WTC11 (cell line): ENCODE measurements around the gene PTPRO. TPM values are rescaled to one million over a fixed set of nuclear protein-coding genes. Genes with fewer than 3 reads are reported as not detected.

Source experiments
- ATAC-seq: fragments of 200-7000 bp; cut with Tn5 transposase; 2 replicates; pipeline ENCODE4 v1.10.0; 2021; ENCODE audit warnings: mild to moderate bottlenecking, moderate library complexity
- CTCF ChIA-PET: fragments of 300-600 bp; sonication (Branson Sonifier 250); formaldehyde crosslinking; loops from one replicate; lab custom pipeline; 2021; ENCODE audit warnings: antibody characterized with exemption; lab: Charles Lee
- POLR2A ChIA-PET: fragments of 350-600 bp; sonication (Branson Sonifier 250); formaldehyde crosslinking; loops from one replicate; lab custom pipeline; 2021; ENCODE audit warnings: antibody characterized with exemption; lab: Charles Lee
- DNase-seq: peaks from one replicate; pipeline ENCODE4 v3.0.0; 2021; ENCODE audit warnings: low spot score
- H3K27ac Mint-ChIP-seq: 2 replicates; pipeline ENCODE4 v1.8.0; 2021; ENCODE audit warnings: mixed read lengths
- H3K27me3 Mint-ChIP-seq: 2 replicates; pipeline ENCODE4 v1.8.0; 2021; ENCODE audit warnings: low read depth, mild to moderate bottlenecking, moderate library complexity, mixed read lengths
- H3K36me3 Mint-ChIP-seq: 2 replicates; pipeline ENCODE4 v1.8.0; 2021; ENCODE audit warnings: mixed read lengths
- H3K4me1 Mint-ChIP-seq: 2 replicates; pipeline ENCODE4 v1.8.0; 2022; ENCODE audit warnings: mixed read lengths
- H3K4me3 Mint-ChIP-seq: 2 replicates; pipeline ENCODE4 v1.8.0; 2021; ENCODE audit warnings: mild to moderate bottlenecking, moderate library complexity, mixed read lengths
- H3K9me3 Mint-ChIP-seq: 2 replicates; pipeline ENCODE4 v1.8.0; 2021; ENCODE audit warnings: mixed read lengths
- CREB1 ChIP-seq: sonication (generic); formaldehyde crosslinking; IDR thresholded peaks from 2 replicates; pipeline ENCODE4 v1.8.0; 2023; ENCODE audit warnings: mild to moderate bottlenecking, missing genetic modification reagents
- CREM ChIP-seq: sonication (generic); formaldehyde crosslinking; IDR thresholded peaks from 2 replicates; pipeline ENCODE4 v1.8.1; 2022; ENCODE audit warnings: mild to moderate bottlenecking, missing genetic modification reagents, moderate library complexity
- ESRRA ChIP-seq: sonication (generic); formaldehyde crosslinking; IDR thresholded peaks from 2 replicates; pipeline ENCODE4 v1.8.1; 2022; ENCODE audit warnings: mild to moderate bottlenecking, missing genetic modification reagents, borderline replicate concordance
- NFATC4 ChIP-seq: fragments of 250-450 bp; sonication (Bioruptor Pico); IDR thresholded peaks from 2 replicates; pipeline ENCODE4 v1.9.0; 2021; ENCODE audit warnings: mild to moderate bottlenecking
- NFYB ChIP-seq: sonication (generic); formaldehyde crosslinking; conservative IDR thresholded peaks from 2 replicates; pipeline ENCODE4 v1.8.0; 2022; ENCODE audit warnings: low read depth, missing genetic modification reagents
- NR3C1 ChIP-seq: sonication (generic); formaldehyde crosslinking; conservative IDR thresholded peaks from 2 replicates; pipeline ENCODE4 v1.8.1; 2023; ENCODE audit warnings: low read depth, mild to moderate bottlenecking, missing genetic modification reagents
- OVOL2 ChIP-seq: fragments of 250-450 bp; sonication (Bioruptor Pico); IDR thresholded peaks from 2 replicates; pipeline ENCODE4 v1.9.0; 2021; ENCODE audit warnings: mild to moderate bottlenecking, borderline replicate concordance
- PRRX2 ChIP-seq: fragments of 250-450 bp; sonication (Bioruptor Pico); IDR thresholded peaks from 2 replicates; pipeline ENCODE4 v1.8.0; 2021; ENCODE audit warnings: mild to moderate bottlenecking
- SOX15 ChIP-seq: fragments of 250-450 bp; sonication (Bioruptor Pico); IDR thresholded peaks from 2 replicates; pipeline ENCODE4 v1.9.0; 2021; ENCODE audit warnings: mild to moderate bottlenecking
- TEAD1 ChIP-seq: sonication (generic); formaldehyde crosslinking; IDR thresholded peaks from 2 replicates; pipeline ENCODE4 v1.8.0; 2022; ENCODE audit warnings: mild to moderate bottlenecking, missing genetic modification reagents
- ZBTB21 ChIP-seq: sonication (generic); formaldehyde crosslinking; IDR thresholded peaks from 2 replicates; pipeline ENCODE4 v1.8.1; 2023; ENCODE audit warnings: mild to moderate bottlenecking, missing genetic modification reagents, borderline replicate concordance
- ZNF138 ChIP-seq: sonication (generic); formaldehyde crosslinking; conservative IDR thresholded peaks from 2 replicates; pipeline ENCODE4 v1.8.1; 2022; ENCODE audit warnings: mild to moderate bottlenecking, moderate library complexity, missing genetic modification reagents
- ZNF219 ChIP-seq: sonication (generic); formaldehyde crosslinking; IDR thresholded peaks from 2 replicates; pipeline ENCODE4 v1.8.0; 2023; ENCODE audit warnings: missing genetic modification reagents, mild to moderate bottlenecking, borderline replicate concordance
- ZNF396 ChIP-seq: fragments of 250-450 bp; sonication (Bioruptor Pico); IDR thresholded peaks from 2 replicates; pipeline ENCODE4 v1.8.0; 2021; ENCODE audit warnings: mild to moderate bottlenecking, moderate library complexity, borderline replicate concordance
- total RNA-seq: library from RNA; stranded (reverse); gene quantifications from 3 replicates; pipeline ENCODE4 v1.2.3, GENCODE V29; 2021
- TF ChIP-seq, protein P1 (sequence below): sonication (generic); formaldehyde crosslinking; IDR thresholded peaks from 2 replicates; pipeline ENCODE4 v1.8.0; 2023; ENCODE audit warnings: missing genetic modification reagents
- TF ChIP-seq, protein P2 (sequence below): sonication (generic); formaldehyde crosslinking; IDR thresholded peaks from 2 replicates; pipeline ENCODE4 v1.8.0; 2022; ENCODE audit warnings: missing genetic modification reagents
- TF ChIP-seq, protein P3 (sequence below): sonication (generic); formaldehyde crosslinking; IDR thresholded peaks from 2 replicates; pipeline ENCODE4 v1.8.1; 2023; ENCODE audit warnings: mild to moderate bottlenecking, missing genetic modification reagents, borderline replicate concordance
- TF ChIP-seq, protein P4 (sequence below): fragments of 250-450 bp; sonication (Bioruptor Pico); IDR thresholded peaks from 2 replicates; pipeline ENCODE4 v1.9.0; 2021; ENCODE audit warnings: mild to moderate bottlenecking
- TF ChIP-seq, protein P5 (sequence below): fragments of 250-450 bp; sonication (Bioruptor Pico); IDR thresholded peaks from 2 replicates; pipeline ENCODE4 v1.9.0; 2021; ENCODE audit warnings: mild to moderate bottlenecking
- TF ChIP-seq, protein P6 (sequence below): sonication (generic); formaldehyde crosslinking; IDR thresholded peaks from 2 replicates; pipeline ENCODE4 v1.8.1; 2023; ENCODE audit warnings: mild to moderate bottlenecking, moderate library complexity, missing genetic modification reagents
- TF ChIP-seq, protein P7 (sequence below): sonication (generic); formaldehyde crosslinking; IDR thresholded peaks from 2 replicates; pipeline ENCODE4 v1.8.1; 2023; ENCODE audit warnings: mild to moderate bottlenecking, missing genetic modification reagents, moderate library complexity

Gene PTPRO
- total RNA-seq, 1 experiment from 2014 or later: 1.1 TPM

DNA sequence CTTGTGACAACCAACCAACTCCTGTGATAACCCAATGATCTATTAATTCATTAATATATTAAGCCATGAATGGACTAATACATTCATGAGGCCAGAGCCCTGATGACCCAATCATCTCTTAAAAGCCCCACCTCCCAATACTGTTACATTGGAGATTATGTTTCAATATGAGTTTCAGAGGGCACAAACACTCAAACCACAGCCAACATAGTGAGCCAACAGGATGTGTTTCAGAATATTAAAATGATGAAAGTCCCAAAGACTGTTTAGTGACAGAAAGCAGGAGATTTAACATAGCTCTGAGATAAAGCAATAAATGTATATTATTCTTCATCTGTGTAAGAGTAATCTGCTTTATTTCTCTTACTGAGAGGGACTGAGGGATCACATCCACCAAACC lies 71.7 kb downstream of the PTPRO start:
- peaks cover 17% of the 10 kb centered on the region for H3K4me1 Mint-ChIP-seq
- no peaks in the 10 kb centered on the region for H3K27me3 Mint-ChIP-seq
- TF ChIP-seq TEAD1 (CRISPR knock-in tag): no peak
- no peak for TF ChIP-seq NR3C1 (CRISPR knock-in tag)
- TF ChIP-seq ZBTB21 (CRISPR knock-in tag): no peak
- TF ChIP-seq, protein P1, sequence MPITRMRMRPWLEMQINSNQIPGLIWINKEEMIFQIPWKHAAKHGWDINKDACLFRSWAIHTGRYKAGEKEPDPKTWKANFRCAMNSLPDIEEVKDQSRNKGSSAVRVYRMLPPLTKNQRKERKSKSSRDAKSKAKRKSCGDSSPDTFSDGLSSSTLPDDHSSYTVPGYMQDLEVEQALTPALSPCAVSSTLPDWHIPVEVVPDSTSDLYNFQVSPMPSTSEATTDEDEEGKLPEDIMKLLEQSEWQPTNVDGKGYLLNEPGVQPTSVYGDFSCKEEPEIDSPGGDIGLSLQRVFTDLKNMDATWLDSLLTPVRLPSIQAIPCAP (CRISPR knock-in tag): no peak
- no peak for TF ChIP-seq ZNF138 (CRISPR knock-in tag)
- TF ChIP-seq, protein P2, sequence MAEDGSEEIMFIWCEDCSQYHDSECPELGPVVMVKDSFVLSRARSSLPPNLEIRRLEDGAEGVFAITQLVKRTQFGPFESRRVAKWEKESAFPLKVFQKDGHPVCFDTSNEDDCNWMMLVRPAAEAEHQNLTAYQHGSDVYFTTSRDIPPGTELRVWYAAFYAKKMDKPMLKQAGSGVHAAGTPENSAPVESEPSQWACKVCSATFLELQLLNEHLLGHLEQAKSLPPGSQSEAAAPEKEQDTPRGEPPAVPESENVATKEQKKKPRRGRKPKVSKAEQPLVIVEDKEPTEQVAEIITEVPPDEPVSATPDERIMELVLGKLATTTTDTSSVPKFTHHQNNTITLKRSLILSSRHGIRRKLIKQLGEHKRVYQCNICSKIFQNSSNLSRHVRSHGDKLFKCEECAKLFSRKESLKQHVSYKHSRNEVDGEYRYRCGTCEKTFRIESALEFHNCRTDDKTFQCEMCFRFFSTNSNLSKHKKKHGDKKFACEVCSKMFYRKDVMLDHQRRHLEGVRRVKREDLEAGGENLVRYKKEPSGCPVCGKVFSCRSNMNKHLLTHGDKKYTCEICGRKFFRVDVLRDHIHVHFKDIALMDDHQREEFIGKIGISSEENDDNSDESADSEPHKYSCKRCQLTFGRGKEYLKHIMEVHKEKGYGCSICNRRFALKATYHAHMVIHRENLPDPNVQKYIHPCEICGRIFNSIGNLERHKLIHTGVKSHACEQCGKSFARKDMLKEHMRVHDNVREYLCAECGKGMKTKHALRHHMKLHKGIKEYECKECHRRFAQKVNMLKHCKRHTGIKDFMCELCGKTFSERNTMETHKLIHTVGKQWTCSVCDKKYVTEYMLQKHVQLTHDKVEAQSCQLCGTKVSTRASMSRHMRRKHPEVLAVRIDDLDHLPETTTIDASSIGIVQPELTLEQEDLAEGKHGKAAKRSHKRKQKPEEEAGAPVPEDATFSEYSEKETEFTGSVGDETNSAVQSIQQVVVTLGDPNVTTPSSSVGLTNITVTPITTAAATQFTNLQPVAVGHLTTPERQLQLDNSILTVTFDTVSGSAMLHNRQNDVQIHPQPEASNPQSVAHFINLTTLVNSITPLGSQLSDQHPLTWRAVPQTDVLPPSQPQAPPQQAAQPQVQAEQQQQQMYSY: no peak
- TF ChIP-seq OVOL2 (CRISPR knock-in tag): no peak
- TF ChIP-seq NFATC4 (CRISPR knock-in tag): no peak
- no peak for TF ChIP-seq CREM (CRISPR knock-in tag)
- ATAC-seq (no peak), DNase-seq (no peak)
- CTCF ChIA-PET: no interaction called here
- no peak overlapping the region for H3K27ac Mint-ChIP-seq
- H3K4me3 Mint-ChIP-seq: no peak overlapping the region
- no peaks in the 10 kb centered on the region for H3K9me3 Mint-ChIP-seq
- H3K36me3 Mint-ChIP-seq: no peaks in the 10 kb centered on the region
- POLR2A ChIA-PET: no interaction called here

DNA sequence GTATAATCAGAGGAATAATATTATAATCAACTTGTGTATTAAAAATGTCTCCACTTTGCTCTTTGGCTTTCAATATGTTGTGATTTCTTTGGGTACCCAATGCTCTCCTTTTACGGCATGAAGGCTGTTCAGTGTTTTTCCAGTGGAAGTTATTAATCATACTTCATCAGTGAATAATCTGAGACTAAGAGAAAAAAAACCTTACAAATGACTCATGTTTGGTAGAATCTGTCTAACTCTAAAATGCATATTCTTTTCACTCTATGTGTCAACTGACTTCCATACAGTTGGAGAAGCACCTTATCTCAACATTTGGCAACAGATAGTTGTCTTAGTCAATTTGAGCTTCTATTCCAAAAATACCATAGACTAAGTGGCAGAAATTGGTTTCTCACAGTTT lies 82.2 kb downstream of the PTPRO start:
- no peaks in the 10 kb centered on the region for H3K4me1 Mint-ChIP-seq
- no peak overlapping the region for H3K27ac Mint-ChIP-seq
- CTCF ChIA-PET: no interaction called here
- H3K9me3 Mint-ChIP-seq: peaks cover 6% of the 10 kb centered on the region
- DNase-seq: no peak
- H3K27me3 Mint-ChIP-seq: no peaks in the 10 kb centered on the region
- no peak overlapping the region for H3K4me3 Mint-ChIP-seq
- POLR2A ChIA-PET: no interaction called here
- TF ChIP-seq CREB1 (CRISPR knock-in tag): no peak
- no peak for TF ChIP-seq PRRX2
- TF ChIP-seq, protein P3, sequence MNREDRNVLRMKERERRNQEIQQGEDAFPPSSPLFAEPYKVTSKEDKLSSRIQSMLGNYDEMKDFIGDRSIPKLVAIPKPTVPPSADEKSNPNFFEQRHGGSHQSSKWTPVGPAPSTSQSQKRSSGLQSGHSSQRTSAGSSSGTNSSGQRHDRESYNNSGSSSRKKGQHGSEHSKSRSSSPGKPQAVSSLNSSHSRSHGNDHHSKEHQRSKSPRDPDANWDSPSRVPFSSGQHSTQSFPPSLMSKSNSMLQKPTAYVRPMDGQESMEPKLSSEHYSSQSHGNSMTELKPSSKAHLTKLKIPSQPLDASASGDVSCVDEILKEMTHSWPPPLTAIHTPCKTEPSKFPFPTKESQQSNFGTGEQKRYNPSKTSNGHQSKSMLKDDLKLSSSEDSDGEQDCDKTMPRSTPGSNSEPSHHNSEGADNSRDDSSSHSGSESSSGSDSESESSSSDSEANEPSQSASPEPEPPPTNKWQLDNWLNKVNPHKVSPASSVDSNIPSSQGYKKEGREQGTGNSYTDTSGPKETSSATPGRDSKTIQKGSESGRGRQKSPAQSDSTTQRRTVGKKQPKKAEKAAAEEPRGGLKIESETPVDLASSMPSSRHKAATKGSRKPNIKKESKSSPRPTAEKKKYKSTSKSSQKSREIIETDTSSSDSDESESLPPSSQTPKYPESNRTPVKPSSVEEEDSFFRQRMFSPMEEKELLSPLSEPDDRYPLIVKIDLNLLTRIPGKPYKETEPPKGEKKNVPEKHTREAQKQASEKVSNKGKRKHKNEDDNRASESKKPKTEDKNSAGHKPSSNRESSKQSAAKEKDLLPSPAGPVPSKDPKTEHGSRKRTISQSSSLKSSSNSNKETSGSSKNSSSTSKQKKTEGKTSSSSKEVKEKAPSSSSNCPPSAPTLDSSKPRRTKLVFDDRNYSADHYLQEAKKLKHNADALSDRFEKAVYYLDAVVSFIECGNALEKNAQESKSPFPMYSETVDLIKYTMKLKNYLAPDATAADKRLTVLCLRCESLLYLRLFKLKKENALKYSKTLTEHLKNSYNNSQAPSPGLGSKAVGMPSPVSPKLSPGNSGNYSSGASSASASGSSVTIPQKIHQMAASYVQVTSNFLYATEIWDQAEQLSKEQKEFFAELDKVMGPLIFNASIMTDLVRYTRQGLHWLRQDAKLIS (CRISPR knock-in tag): no peak
- TF ChIP-seq NFYB (CRISPR knock-in tag): no peak
- TF ChIP-seq SOX15 (CRISPR knock-in tag): no peak
- no peak for TF ChIP-seq ZNF396 (CRISPR knock-in tag)
- TF ChIP-seq, protein P4, sequence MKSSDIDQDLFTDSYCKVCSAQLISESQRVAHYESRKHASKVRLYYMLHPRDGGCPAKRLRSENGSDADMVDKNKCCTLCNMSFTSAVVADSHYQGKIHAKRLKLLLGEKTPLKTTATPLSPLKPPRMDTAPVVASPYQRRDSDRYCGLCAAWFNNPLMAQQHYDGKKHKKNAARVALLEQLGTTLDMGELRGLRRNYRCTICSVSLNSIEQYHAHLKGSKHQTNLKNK (CRISPR knock-in tag): no peak
- TF ChIP-seq, protein P5, sequence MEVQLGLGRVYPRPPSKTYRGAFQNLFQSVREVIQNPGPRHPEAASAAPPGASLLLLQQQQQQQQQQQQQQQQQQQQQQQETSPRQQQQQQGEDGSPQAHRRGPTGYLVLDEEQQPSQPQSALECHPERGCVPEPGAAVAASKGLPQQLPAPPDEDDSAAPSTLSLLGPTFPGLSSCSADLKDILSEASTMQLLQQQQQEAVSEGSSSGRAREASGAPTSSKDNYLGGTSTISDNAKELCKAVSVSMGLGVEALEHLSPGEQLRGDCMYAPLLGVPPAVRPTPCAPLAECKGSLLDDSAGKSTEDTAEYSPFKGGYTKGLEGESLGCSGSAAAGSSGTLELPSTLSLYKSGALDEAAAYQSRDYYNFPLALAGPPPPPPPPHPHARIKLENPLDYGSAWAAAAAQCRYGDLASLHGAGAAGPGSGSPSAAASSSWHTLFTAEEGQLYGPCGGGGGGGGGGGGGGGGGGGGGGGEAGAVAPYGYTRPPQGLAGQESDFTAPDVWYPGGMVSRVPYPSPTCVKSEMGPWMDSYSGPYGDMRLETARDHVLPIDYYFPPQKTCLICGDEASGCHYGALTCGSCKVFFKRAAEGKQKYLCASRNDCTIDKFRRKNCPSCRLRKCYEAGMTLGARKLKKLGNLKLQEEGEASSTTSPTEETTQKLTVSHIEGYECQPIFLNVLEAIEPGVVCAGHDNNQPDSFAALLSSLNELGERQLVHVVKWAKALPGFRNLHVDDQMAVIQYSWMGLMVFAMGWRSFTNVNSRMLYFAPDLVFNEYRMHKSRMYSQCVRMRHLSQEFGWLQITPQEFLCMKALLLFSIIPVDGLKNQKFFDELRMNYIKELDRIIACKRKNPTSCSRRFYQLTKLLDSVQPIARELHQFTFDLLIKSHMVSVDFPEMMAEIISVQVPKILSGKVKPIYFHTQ (CRISPR knock-in tag): no peak
- no peak for TF ChIP-seq ESRRA (CRISPR knock-in tag)
- TF ChIP-seq, protein P6, sequence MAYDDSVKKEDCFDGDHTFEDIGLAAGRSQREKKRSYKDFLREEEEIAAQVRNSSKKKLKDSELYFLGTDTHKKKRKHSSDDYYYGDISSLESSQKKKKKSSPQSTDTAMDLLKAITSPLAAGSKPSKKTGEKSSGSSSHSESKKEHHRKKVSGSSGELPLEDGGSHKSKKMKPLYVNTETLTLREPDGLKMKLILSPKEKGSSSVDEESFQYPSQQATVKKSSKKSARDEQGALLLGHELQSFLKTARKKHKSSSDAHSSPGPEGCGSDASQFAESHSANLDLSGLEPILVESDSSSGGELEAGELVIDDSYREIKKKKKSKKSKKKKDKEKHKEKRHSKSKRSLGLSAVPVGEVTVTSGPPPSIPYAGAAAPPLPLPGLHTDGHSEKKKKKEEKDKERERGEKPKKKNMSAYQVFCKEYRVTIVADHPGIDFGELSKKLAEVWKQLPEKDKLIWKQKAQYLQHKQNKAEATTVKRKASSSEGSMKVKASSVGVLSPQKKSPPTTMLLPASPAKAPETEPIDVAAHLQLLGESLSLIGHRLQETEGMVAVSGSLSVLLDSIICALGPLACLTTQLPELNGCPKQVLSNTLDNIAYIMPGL: no peak
- no peak for TF ChIP-seq NFATC4 (CRISPR knock-in tag)
- TF ChIP-seq ZNF219: no peak
- TF ChIP-seq, protein P7, sequence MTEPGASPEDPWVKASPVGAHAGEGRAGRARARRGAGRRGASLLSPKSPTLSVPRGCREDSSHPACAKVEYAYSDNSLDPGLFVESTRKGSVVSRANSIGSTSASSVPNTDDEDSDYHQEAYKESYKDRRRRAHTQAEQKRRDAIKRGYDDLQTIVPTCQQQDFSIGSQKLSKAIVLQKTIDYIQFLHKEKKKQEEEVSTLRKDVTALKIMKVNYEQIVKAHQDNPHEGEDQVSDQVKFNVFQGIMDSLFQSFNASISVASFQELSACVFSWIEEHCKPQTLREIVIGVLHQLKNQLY (CRISPR knock-in tag): no peak
- TF ChIP-seq, all 79 proteins: peak for 0
- no peak for ATAC-seq
- no peaks in the 10 kb centered on the region for H3K36me3 Mint-ChIP-seq
